WTC11 (cell line): Measurements from ENCODE around the gene KDR. TPM values are rescaled to one million over a fixed set of nuclear protein-coding genes. Genes with fewer than 3 reads are reported as not detected.

ENCODE experiments used
- ATAC-seq: fragments of 200-7000 bp; cut with Tn5 transposase; 2 replicates; pipeline ENCODE4 v1.10.0; 2021; ENCODE audit warnings: mild to moderate bottlenecking, moderate library complexity
- CTCF ChIA-PET: fragments of 300-600 bp; sonication (Branson Sonifier 250); formaldehyde crosslinking; loops from one replicate; lab custom pipeline; 2021; ENCODE audit warnings: antibody characterized with exemption; lab: Charles Lee
- POLR2A ChIA-PET: fragments of 350-600 bp; sonication (Branson Sonifier 250); formaldehyde crosslinking; loops from one replicate; lab custom pipeline; 2021; ENCODE audit warnings: antibody characterized with exemption; lab: Charles Lee
- DNase-seq: peaks from one replicate; pipeline ENCODE4 v3.0.0; 2021; ENCODE audit warnings: low spot score
- H3K27ac Mint-ChIP-seq: 2 replicates; pipeline ENCODE4 v1.8.0; 2021; ENCODE audit warnings: mixed read lengths
- H3K27me3 Mint-ChIP-seq: 2 replicates; pipeline ENCODE4 v1.8.0; 2021; ENCODE audit warnings: low read depth, mild to moderate bottlenecking, moderate library complexity, mixed read lengths
- H3K36me3 Mint-ChIP-seq: 2 replicates; pipeline ENCODE4 v1.8.0; 2021; ENCODE audit warnings: mixed read lengths
- H3K4me1 Mint-ChIP-seq: 2 replicates; pipeline ENCODE4 v1.8.0; 2022; ENCODE audit warnings: mixed read lengths
- H3K4me3 Mint-ChIP-seq: 2 replicates; pipeline ENCODE4 v1.8.0; 2021; ENCODE audit warnings: mild to moderate bottlenecking, moderate library complexity, mixed read lengths
- H3K9me3 Mint-ChIP-seq: 2 replicates; pipeline ENCODE4 v1.8.0; 2021; ENCODE audit warnings: mixed read lengths
- ATF1 ChIP-seq: sonication (generic); formaldehyde crosslinking; IDR thresholded peaks from 2 replicates; pipeline ENCODE4 v1.8.1; 2023; ENCODE audit warnings: mild to moderate bottlenecking, moderate library complexity, missing genetic modification reagents
- ATF3 ChIP-seq: sonication (generic); formaldehyde crosslinking; conservative IDR thresholded peaks from 2 replicates; pipeline ENCODE4 v1.8.1; 2022; ENCODE audit warnings: mild to moderate bottlenecking, missing genetic modification reagents
- ESRRA ChIP-seq: sonication (generic); formaldehyde crosslinking; IDR thresholded peaks from 2 replicates; pipeline ENCODE4 v1.8.1; 2022; ENCODE audit warnings: mild to moderate bottlenecking, missing genetic modification reagents, borderline replicate concordance
- FOXP1 ChIP-seq: sonication (generic); formaldehyde crosslinking; IDR thresholded peaks from 2 replicates; pipeline ENCODE4 v1.8.0; 2022; ENCODE audit warnings: missing genetic modification reagents, mild to moderate bottlenecking, moderate library complexity, borderline replicate concordance
- GABPB1 ChIP-seq: sonication (generic); formaldehyde crosslinking; IDR thresholded peaks from 2 replicates; pipeline ENCODE4 v1.8.1; 2023; ENCODE audit warnings: mild to moderate bottlenecking, missing genetic modification reagents
- GRHL2 ChIP-seq: fragments of 250-450 bp; sonication (Bioruptor Pico); IDR thresholded peaks from 2 replicates; pipeline ENCODE4 v1.8.0; 2022; ENCODE audit warnings: mild to moderate bottlenecking, moderate library complexity; ENCODE audit not compliant: insufficient replicate concordance, severe bottlenecking
- NFE2L1 ChIP-seq: sonication (generic); formaldehyde crosslinking; IDR thresholded peaks from 2 replicates; pipeline ENCODE4 v1.8.1; 2023; ENCODE audit warnings: missing genetic modification reagents
- NFYB ChIP-seq: sonication (generic); formaldehyde crosslinking; conservative IDR thresholded peaks from 2 replicates; pipeline ENCODE4 v1.8.0; 2022; ENCODE audit warnings: low read depth, missing genetic modification reagents
- NR3C1 ChIP-seq: sonication (generic); formaldehyde crosslinking; conservative IDR thresholded peaks from 2 replicates; pipeline ENCODE4 v1.8.1; 2023; ENCODE audit warnings: low read depth, mild to moderate bottlenecking, missing genetic modification reagents
- PRDM15 ChIP-seq: sonication (generic); formaldehyde crosslinking; IDR thresholded peaks from 2 replicates; pipeline ENCODE4 v1.8.0; 2022; ENCODE audit warnings: missing genetic modification reagents
- SMAD4 ChIP-seq: sonication (generic); formaldehyde crosslinking; IDR thresholded peaks from 2 replicates; pipeline ENCODE4 v1.8.0; 2022; ENCODE audit warnings: mild to moderate bottlenecking, missing genetic modification reagents
- SP1 ChIP-seq: sonication (generic); formaldehyde crosslinking; conservative IDR thresholded peaks from 2 replicates; pipeline ENCODE4 v1.8.1; 2022; ENCODE audit warnings: missing genetic modification reagents
- TCF7 ChIP-seq: sonication (generic); formaldehyde crosslinking; IDR thresholded peaks from 2 replicates; pipeline ENCODE4 v1.8.0; 2022; ENCODE audit warnings: mild to moderate bottlenecking, low read depth, missing genetic modification reagents, moderate library complexity
- TEAD1 ChIP-seq: sonication (generic); formaldehyde crosslinking; IDR thresholded peaks from 2 replicates; pipeline ENCODE4 v1.8.0; 2022; ENCODE audit warnings: mild to moderate bottlenecking, missing genetic modification reagents
- TP53 ChIP-seq: sonication (generic); formaldehyde crosslinking; IDR thresholded peaks from 2 replicates; pipeline ENCODE4 v1.8.1; 2023; ENCODE audit warnings: mild to moderate bottlenecking, missing genetic modification reagents
- ZBTB21 ChIP-seq: sonication (generic); formaldehyde crosslinking; IDR thresholded peaks from 2 replicates; pipeline ENCODE4 v1.8.1; 2023; ENCODE audit warnings: mild to moderate bottlenecking, missing genetic modification reagents, borderline replicate concordance
- ZNF263 ChIP-seq: sonication (generic); formaldehyde crosslinking; IDR thresholded peaks from 2 replicates; pipeline ENCODE4 v1.8.1; 2022; ENCODE audit warnings: low read depth, mild to moderate bottlenecking, moderate library complexity, missing genetic modification reagents
- ZNF396 ChIP-seq: fragments of 250-450 bp; sonication (Bioruptor Pico); IDR thresholded peaks from 2 replicates; pipeline ENCODE4 v1.8.0; 2021; ENCODE audit warnings: mild to moderate bottlenecking, moderate library complexity, borderline replicate concordance
- ZNF423 ChIP-seq: fragments of 250-450 bp; sonication (Bioruptor Pico); IDR thresholded peaks from 2 replicates; pipeline ENCODE4 v2.1.2; 2022; ENCODE audit warnings: mild to moderate bottlenecking, moderate library complexity
- total RNA-seq: library from RNA; stranded (reverse); gene quantifications from 3 replicates; pipeline ENCODE4 v1.2.3, GENCODE V29; 2021
- TF ChIP-seq, protein P1 (sequence below): sonication (generic); formaldehyde crosslinking; IDR thresholded peaks from 2 replicates; pipeline ENCODE4 v1.8.1; 2023; ENCODE audit warnings: mild to moderate bottlenecking, moderate library complexity, missing genetic modification reagents
- TF ChIP-seq, protein P2 (sequence below): fragments of 250-450 bp; sonication (Bioruptor Pico); conservative IDR thresholded peaks from 2 replicates; pipeline ENCODE4 v1.9.0; 2021; ENCODE audit warnings: mild to moderate bottlenecking
- TF ChIP-seq, protein P3 (sequence below): fragments of 250-450 bp; sonication (Bioruptor Pico); IDR thresholded peaks from 2 replicates; pipeline ENCODE4 v1.8.0; 2021; ENCODE audit warnings: mild to moderate bottlenecking
- TF ChIP-seq, protein P4 (sequence below): sonication (generic); formaldehyde crosslinking; IDR thresholded peaks from 2 replicates; pipeline ENCODE4 v1.8.1; 2022; ENCODE audit warnings: missing genetic modification reagents, borderline replicate concordance

The KDR gene
- total RNA-seq, 1 experiment from 2014 or later = 80.8 TPM

- TF ChIP-seq, protein P1, sequence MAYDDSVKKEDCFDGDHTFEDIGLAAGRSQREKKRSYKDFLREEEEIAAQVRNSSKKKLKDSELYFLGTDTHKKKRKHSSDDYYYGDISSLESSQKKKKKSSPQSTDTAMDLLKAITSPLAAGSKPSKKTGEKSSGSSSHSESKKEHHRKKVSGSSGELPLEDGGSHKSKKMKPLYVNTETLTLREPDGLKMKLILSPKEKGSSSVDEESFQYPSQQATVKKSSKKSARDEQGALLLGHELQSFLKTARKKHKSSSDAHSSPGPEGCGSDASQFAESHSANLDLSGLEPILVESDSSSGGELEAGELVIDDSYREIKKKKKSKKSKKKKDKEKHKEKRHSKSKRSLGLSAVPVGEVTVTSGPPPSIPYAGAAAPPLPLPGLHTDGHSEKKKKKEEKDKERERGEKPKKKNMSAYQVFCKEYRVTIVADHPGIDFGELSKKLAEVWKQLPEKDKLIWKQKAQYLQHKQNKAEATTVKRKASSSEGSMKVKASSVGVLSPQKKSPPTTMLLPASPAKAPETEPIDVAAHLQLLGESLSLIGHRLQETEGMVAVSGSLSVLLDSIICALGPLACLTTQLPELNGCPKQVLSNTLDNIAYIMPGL (CRISPR knock-in tag) = no peak
- TF ChIP-seq GABPB1 (CRISPR knock-in tag) (no peak), SP1 (no peak), ZBTB21 (CRISPR knock-in tag) (no peak), FOXP1 (CRISPR knock-in tag) (no peak), NR3C1 (CRISPR knock-in tag) (no peak), TCF7 (CRISPR knock-in tag) (no peak), PRDM15 (CRISPR knock-in tag) (no peak)
- POLR2A ChIA-PET = no interaction called here
- ATAC-seq = no peak
- H3K36me3 Mint-ChIP-seq = peaks cover 28% of the 10 kb centered on the region
- H3K9me3 Mint-ChIP-seq = no peaks in the 10 kb centered on the region
- CTCF ChIA-PET = no interaction called here
- no peak overlapping the region for H3K27ac Mint-ChIP-seq
- H3K4me3 Mint-ChIP-seq = peak overlapping the region; percentile 81
- peaks cover 56% of the 10 kb centered on the region for H3K4me1 Mint-ChIP-seq
- DNase-seq = no peak
- H3K27me3 Mint-ChIP-seq = peaks cover 7% of the 10 kb centered on the region; the same call in 1 of the 2 replicates
Observed at GRCh38 chr4:55122235-55122634, 3.2 kb downstream of the KDR start.

- Mint-ChIP-seq H3K4me1 (peaks cover 57% of the 10 kb centered on the region), H3K27ac (no peak overlapping the region), H3K27me3 (peaks cover 7% of the 10 kb centered on the region; the same call in 1 of the 2 replicates), H3K9me3 (no peaks in the 10 kb centered on the region), H3K4me3 (peak overlapping the region; percentile 49), H3K36me3 (peaks cover 38% of the 10 kb centered on the region)
- CTCF ChIA-PET = no interaction called here
- POLR2A ChIA-PET = no interaction called here
- ATAC-seq (no peak), DNase-seq (no peak)
- TF ChIP-seq SMAD4 (no peak), GRHL2 (CRISPR knock-in tag) (no peak), ATF3 (CRISPR knock-in tag) (no peak), TP53 (CRISPR knock-in tag) (no peak), TCF7 (CRISPR knock-in tag) (no peak)
Observed at GRCh38 chr4:55121246-55121645, 4.1 kb downstream of the KDR start.

DNA sequence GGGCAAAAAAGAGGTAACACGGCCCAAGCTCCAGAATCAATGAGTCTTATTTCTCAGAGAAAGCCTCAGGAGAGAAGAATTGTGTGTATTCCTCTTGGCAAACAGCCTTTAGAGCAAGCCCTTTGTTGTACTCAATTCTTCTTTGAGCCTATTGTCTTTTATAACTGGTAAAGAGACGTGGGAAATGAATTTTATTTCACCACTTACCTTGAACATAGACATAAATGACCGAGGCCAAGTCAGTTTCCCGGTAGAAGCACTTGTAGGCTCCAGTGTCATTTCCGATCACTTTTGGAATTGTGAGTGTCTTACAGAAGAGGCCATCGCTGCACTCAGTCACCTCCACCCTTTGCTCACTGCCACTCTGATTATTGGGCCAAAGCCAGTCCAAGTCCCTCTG is 7.0 kb downstream of the KDR start:
- H3K4me1 Mint-ChIP-seq = peaks cover 47% of the 10 kb centered on the region
- ATAC-seq (no peak), DNase-seq (no peak)
- H3K27me3 Mint-ChIP-seq = no peaks in the 10 kb centered on the region
- H3K9me3 Mint-ChIP-seq = no peaks in the 10 kb centered on the region
- CTCF ChIA-PET = no interaction called here
- peaks cover 61% of the 10 kb centered on the region for H3K36me3 Mint-ChIP-seq
- no peak overlapping the region for H3K4me3 Mint-ChIP-seq
- H3K27ac Mint-ChIP-seq = peak overlapping the region; percentile 74; the same call in 1 of the 2 replicates
- POLR2A ChIA-PET = no interaction called here
- TF ChIP-seq ESRRA (CRISPR knock-in tag) (no peak), ZNF263 (CRISPR knock-in tag) (no peak), ZNF396 (CRISPR knock-in tag) (no peak), TEAD1 (CRISPR knock-in tag) (no peak), NFYB (CRISPR knock-in tag) (no peak), NFE2L1 (no peak), ATF1 (CRISPR knock-in tag) (no peak), ZNF423 (no peak)
- TF ChIP-seq, protein P2, sequence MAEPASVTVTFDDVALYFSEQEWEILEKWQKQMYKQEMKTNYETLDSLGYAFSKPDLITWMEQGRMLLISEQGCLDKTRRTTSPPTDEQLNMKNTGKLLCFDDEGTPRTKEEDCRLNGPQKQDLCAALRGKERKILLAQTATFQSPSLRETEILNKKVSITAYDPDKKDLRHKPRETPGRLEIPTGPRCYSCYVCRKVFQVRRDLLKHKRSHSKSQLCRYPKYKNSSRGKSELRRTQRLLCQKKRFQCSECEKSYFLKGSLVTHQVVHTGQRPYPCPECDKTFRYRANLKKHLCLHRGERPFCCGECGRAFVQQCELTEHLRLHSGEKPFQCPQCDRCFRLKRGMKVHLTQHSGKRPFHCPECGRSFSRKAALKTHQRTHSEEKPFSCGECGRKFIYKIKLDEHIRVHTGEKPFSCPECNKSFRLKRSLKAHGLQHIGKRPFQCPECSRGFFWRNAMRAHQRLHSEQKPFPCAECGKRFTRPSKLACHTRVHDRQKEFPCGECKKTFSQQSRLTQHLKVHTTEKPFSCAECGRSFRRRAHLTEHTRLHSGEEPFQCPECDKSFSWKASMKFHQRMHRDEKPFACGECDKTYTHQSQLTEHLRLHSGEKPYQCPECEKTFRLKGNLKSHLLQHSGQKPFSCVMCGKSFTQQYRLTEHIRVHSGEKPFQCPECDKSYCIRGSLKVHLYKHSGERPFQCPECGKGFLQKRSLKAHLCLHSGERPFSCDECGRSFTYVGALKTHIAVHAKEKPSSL (CRISPR knock-in tag) = no peak
- TF ChIP-seq, protein P3, sequence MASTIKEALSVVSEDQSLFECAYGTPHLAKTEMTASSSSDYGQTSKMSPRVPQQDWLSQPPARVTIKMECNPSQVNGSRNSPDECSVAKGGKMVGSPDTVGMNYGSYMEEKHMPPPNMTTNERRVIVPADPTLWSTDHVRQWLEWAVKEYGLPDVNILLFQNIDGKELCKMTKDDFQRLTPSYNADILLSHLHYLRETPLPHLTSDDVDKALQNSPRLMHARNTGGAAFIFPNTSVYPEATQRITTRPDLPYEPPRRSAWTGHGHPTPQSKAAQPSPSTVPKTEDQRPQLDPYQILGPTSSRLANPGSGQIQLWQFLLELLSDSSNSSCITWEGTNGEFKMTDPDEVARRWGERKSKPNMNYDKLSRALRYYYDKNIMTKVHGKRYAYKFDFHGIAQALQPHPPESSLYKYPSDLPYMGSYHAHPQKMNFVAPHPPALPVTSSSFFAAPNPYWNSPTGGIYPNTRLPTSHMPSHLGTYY = no peak
- TF ChIP-seq, protein P4, sequence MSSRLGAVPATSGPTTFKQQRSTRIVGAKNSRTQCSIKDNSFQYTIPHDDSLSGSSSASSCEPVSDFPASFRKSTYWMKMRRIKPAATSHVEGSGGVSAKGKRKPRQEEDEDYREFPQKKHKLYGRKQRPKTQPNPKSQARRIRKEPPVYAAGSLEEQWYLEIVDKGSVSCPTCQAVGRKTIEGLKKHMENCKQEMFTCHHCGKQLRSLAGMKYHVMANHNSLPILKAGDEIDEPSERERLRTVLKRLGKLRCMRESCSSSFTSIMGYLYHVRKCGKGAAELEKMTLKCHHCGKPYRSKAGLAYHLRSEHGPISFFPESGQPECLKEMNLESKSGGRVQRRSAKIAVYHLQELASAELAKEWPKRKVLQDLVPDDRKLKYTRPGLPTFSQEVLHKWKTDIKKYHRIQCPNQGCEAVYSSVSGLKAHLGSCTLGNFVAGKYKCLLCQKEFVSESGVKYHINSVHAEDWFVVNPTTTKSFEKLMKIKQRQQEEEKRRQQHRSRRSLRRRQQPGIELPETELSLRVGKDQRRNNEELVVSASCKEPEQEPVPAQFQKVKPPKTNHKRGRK (CRISPR knock-in tag) = no peak
